ENCODE results near the gene OR1I1.

The OR1I1 gene

DNA sequence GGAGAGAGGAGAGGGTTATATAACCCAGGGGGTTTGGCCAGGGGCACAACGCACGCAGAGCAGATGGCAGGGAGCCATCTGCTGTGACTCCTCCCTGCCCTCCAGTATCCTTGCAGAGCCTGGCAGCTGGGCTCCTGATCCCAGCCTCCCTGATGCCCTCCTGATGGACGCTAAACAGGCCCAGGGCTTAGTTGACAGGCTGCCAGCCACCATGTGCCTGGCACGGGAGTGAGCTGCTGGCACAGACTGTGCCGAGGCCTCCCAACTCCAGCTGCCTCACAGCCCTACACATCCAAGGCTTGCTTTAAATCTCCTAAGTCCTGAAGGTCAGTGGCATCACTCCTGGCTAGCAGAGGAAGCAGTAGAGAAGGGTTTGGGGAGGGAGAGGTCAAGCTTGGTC lies 41.9 kb downstream of the OR1I1 start:
- FAIRE-seq (no peak), DNase-seq (ENCODE audit: insufficient read length, low spot score) (no peak)
- TF ChIP-seq POLR2AphosphoS5 (IDR thresholded peaks at IDR 0.05; ENCODE audit: low read depth, low read length) (no peak), POLR2A (IDR thresholded peaks at IDR 0.05; ENCODE audit: low read depth, low read length) (no peak), SPI1 (IDR thresholded peaks at IDR 0.05; ENCODE audit: low read depth, low read length) (no peak), PAX5 (IDR thresholded peaks at IDR 0.05; ENCODE audit: insufficient read depth, low read length, severe bottlenecking) (no peak), TAF1 (IDR thresholded peaks at IDR 0.05; ENCODE audit: low read depth, low read length) (no peak), POU2F2 (IDR thresholded peaks at IDR 0.05; ENCODE audit: low read depth, low read length) (no peak)

DNA sequence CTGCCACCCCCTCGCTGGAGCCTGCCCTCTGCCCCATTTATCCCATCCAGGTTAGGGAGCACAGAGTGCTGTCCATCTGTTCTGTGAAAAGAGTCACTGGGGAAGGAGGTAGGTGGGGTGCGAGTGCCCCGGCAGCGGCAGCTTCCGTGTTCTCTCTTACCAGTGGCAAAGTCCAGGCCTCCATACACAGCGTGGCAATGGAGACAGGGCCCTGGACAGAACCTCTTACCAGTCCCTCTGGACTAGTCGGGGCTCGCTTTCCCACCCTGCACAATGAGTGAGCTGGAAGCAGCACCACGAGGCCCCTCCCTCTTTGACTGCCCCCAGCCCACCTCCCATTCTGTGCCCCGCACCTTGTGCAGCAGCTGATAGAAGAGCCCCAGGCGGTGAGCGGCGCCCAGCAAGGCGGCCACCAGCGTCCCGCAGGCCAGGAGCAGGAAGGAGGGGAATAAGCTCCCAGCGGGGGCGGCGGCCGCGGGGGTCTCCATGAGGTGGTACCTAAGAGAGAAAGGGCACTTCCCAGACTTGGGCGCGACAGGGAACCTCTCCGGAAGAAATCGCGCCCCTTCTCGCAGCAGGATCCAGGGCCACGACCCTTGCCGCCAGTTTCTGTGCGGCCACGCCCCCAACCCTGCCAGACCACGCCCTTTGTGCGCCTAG lies 42.7 kb downstream of the OR1I1 start:
- FAIRE-seq (no peak), DNase-seq (ENCODE audit: insufficient read length, low spot score) (no peak)
- no peak for TF ChIP-seq TAF1 (IDR thresholded peaks at IDR 0.05; ENCODE audit: low read depth, low read length)
- no peak for TF ChIP-seq SPI1 (IDR thresholded peaks at IDR 0.05; ENCODE audit: low read depth, low read length)
- TF ChIP-seq POLR2AphosphoS5 (IDR thresholded peaks at IDR 0.05; ENCODE audit: low read depth, low read length) = no peak
- TF ChIP-seq PAX5 (IDR thresholded peaks at IDR 0.05; ENCODE audit: insufficient read depth, low read length, severe bottlenecking) = no peak
- no peak for TF ChIP-seq POLR2A (IDR thresholded peaks at IDR 0.05; ENCODE audit: low read depth, low read length)
- no peak for TF ChIP-seq POU2F2 (IDR thresholded peaks at IDR 0.05; ENCODE audit: low read depth, low read length)

GRCh38 chr19:15125232-15126067 lies 43.4 kb downstream of the OR1I1 start:
- DNase-seq (ENCODE audit: insufficient read length, low spot score) (peak; percentile 97), FAIRE-seq (peak; percentile 100)
- TF ChIP-seq POLR2AphosphoS5 (IDR thresholded peaks at IDR 0.05; ENCODE audit: low read depth, low read length) = peak; percentile 87
- peak; percentile 82 for TF ChIP-seq POLR2A (IDR thresholded peaks at IDR 0.05; ENCODE audit: low read depth, low read length)
- TF ChIP-seq TAF1 (IDR thresholded peaks at IDR 0.05; ENCODE audit: low read depth, low read length) = 0 out of 2 replicates have a peak, but pooled peaks have one; percentile 21
- TF ChIP-seq POU2F2 (IDR thresholded peaks at IDR 0.05; ENCODE audit: low read depth, low read length) = 0 out of 2 replicates have a peak, but pooled peaks have one; percentile 44
- no peak for TF ChIP-seq PAX5 (IDR thresholded peaks at IDR 0.05; ENCODE audit: insufficient read depth, low read length, severe bottlenecking)
- TF ChIP-seq SPI1 (IDR thresholded peaks at IDR 0.05; ENCODE audit: low read depth, low read length) = no peak

DNA sequence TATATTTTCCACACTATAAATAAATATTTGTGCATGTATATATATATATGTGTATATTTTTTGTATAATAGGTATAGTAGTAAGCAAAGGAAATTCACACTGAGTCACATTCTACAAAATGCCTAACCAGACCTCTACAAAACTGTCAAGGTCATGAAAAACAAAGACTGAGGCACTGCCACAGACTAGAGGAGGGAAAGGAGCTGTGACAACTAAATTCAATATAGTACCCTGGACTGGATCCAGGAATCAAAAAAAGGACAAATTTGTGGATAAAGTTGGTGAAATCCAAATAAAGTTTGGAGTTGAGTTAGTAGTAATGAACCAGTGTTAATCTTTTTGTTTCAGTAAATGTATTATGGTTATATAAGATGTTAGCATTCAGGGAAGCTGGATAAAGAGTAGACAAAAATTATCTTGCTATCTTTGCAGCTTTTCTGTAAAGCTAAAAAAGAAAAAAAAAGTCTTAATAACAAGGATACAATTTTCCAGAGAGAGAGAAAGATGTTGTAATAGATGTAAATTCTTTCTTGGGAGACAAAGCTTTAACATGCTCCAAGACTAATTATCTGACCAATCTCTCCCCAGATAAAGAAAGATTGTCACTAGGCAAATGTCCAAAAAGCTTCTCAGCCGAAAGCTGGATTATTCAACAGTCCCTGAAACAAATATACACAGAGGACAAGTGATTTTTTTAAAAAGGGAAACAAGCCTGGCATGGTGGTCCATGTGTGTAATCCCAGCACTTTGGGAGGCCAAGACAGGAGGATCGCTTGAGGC lies 44.3 kb downstream of the OR1I1 start:
- no peak for FAIRE-seq

GRCh38 chr19:15128162-15128770 lies 46.3 kb downstream of the OR1I1 start:
- TF ChIP-seq TAF1 (IDR thresholded peaks at IDR 0.05; ENCODE audit: low read depth, low read length) (no peak), POLR2A (IDR thresholded peaks at IDR 0.05; ENCODE audit: low read depth, low read length) (no peak), POU2F2 (IDR thresholded peaks at IDR 0.05; ENCODE audit: low read depth, low read length) (no peak)
- FAIRE-seq (no peak), DNase-seq (ENCODE audit: insufficient read length, low spot score) (no peak)

More for the DNA sequence above, 44.3 kb downstream of the OR1I1 start:
- DNase-seq (ENCODE audit: insufficient read length, low spot score) = no peak
- TF ChIP-seq POLR2AphosphoS5 (IDR thresholded peaks at IDR 0.05; ENCODE audit: low read depth, low read length) (no peak), POLR2A (IDR thresholded peaks at IDR 0.05; ENCODE audit: low read depth, low read length) (no peak), POU2F2 (IDR thresholded peaks at IDR 0.05; ENCODE audit: low read depth, low read length) (no peak), TAF1 (IDR thresholded peaks at IDR 0.05; ENCODE audit: low read depth, low read length) (no peak), PAX5 (IDR thresholded peaks at IDR 0.05; ENCODE audit: insufficient read depth, low read length, severe bottlenecking) (no peak), SPI1 (IDR thresholded peaks at IDR 0.05; ENCODE audit: low read depth, low read length) (no peak)

DNA sequence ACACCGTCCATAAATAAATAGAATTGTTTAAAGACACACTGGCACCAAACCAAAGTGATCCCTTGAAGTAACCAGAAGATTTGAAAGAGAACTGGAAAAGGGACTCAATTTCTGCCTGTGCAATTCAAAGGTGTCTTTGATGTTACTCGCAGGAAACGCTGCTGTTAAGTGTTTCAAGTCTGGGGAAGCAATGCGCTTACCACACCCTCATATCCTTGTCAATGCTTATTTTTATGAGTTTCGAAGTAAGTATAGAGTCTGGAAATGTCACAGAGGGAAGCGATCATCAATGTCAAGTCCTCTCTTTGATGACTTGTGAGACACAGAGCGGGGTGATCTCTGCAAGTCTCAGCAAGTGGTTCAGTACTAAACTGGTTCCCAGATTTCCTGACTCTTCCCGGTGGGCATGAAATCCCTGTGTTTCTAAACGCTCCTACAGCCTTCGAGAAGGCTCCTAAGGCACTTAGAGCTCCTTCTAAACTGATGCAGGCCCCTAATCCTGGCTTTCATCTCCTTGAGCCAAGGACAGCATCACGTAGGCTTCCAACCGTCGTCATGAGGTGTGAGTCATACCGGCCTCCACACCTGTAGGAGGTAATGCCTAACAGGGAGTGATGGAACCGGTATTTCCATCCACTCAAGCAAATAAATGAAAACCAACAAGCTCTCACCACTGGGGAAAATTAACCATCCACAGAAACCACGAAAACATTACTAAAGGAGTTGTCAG lies 48.0 kb downstream of the OR1I1 start:
- no peak for DNase-seq (ENCODE audit: insufficient read length, low spot score)
- no peak for TF ChIP-seq POLR2AphosphoS5 (IDR thresholded peaks at IDR 0.05; ENCODE audit: low read depth, low read length)
- TF ChIP-seq TAF1 (IDR thresholded peaks at IDR 0.05; ENCODE audit: low read depth, low read length) = no peak
- TF ChIP-seq POLR2A (IDR thresholded peaks at IDR 0.05; ENCODE audit: low read depth, low read length) = no peak
- TF ChIP-seq PAX5 (IDR thresholded peaks at IDR 0.05; ENCODE audit: insufficient read depth, low read length, severe bottlenecking) = no peak
- TF ChIP-seq POU2F2 (IDR thresholded peaks at IDR 0.05; ENCODE audit: low read depth, low read length) = no peak
- no peak for TF ChIP-seq SPI1 (IDR thresholded peaks at IDR 0.05; ENCODE audit: low read depth, low read length)
- FAIRE-seq = no peak

- FAIRE-seq = no peak
- no peak for DNase-seq (ENCODE audit: insufficient read length, low spot score)
- no peak for TF ChIP-seq POLR2A (IDR thresholded peaks at IDR 0.05; ENCODE audit: low read depth, low read length)
- no peak for TF ChIP-seq POU2F2 (IDR thresholded peaks at IDR 0.05; ENCODE audit: low read depth, low read length)
- TF ChIP-seq PAX5 (IDR thresholded peaks at IDR 0.05; ENCODE audit: insufficient read depth, low read length, severe bottlenecking) = no peak
- TF ChIP-seq TAF1 (IDR thresholded peaks at IDR 0.05; ENCODE audit: low read depth, low read length) = no peak
- no peak for TF ChIP-seq SPI1 (IDR thresholded peaks at IDR 0.05; ENCODE audit: low read depth, low read length)
- TF ChIP-seq POLR2AphosphoS5 (IDR thresholded peaks at IDR 0.05; ENCODE audit: low read depth, low read length) = no peak
These were observed 54.4 kb downstream of the OR1I1 start for GRCh38 chr19:15136234-15136954.

- FAIRE-seq (no peak), DNase-seq (ENCODE audit: insufficient read length, low spot score) (no peak)
- no peak for TF ChIP-seq POLR2A (IDR thresholded peaks at IDR 0.05; ENCODE audit: low read depth, low read length)
- no peak for TF ChIP-seq POLR2AphosphoS5 (IDR thresholded peaks at IDR 0.05; ENCODE audit: low read depth, low read length)
- no peak for TF ChIP-seq POU2F2 (IDR thresholded peaks at IDR 0.05; ENCODE audit: low read depth, low read length)
- no peak for TF ChIP-seq SPI1 (IDR thresholded peaks at IDR 0.05; ENCODE audit: low read depth, low read length)
- no peak for TF ChIP-seq PAX5 (IDR thresholded peaks at IDR 0.05; ENCODE audit: insufficient read depth, low read length, severe bottlenecking)
- no peak for TF ChIP-seq TAF1 (IDR thresholded peaks at IDR 0.05; ENCODE audit: low read depth, low read length)
These were observed 55.8 kb downstream of the OR1I1 start for GRCh38 chr19:15137777-15138176.
